K562 (cell line): ENCODE data around the gene PPP3CA. TPM values are rescaled to one million over a fixed set of nuclear protein-coding genes. Genes with fewer than 3 reads are reported as not detected.

Experiments used
- ATAC-seq: fragments of 200-7000 bp; cut with Tn5 transposase; 3 replicates; pipeline ENCODE4 v1.9.1; 2020; ENCODE audit warnings: moderate library complexity
- BruUV-seq: library from RNA; stranded (reverse); fragments of 400-500 nt; replicated peaks from 2 replicates; lab custom pipeline; 2021; lab: Mats Ljungman, UMichigan
- CTCF ChIA-PET: fragments of 300-600 bp; formaldehyde crosslinking; extraction: SDS; loops from one replicate; lab custom pipeline; 2021; ENCODE audit warnings: low intra/inter-chr PET ratio; lab: Yijun Ruan, JAX
- POLR2A ChIA-PET: fragments of 300-600, 350-650 bp; sonication (Branson Sonifier 250); formaldehyde crosslinking; extraction: SDS; loops from one replicate; lab custom pipeline; 2021; ENCODE audit warnings: antibody characterized with exemption, inconsistent platforms; lab: Yijun Ruan, JAX
- DNase-seq, 4 experiments: peaks; one replicate each; pipeline versions ENCODE4 v3.0.0 to v3.0.0-alpha.2; 2011 to 2018; ENCODE audit warnings: low spot score in 3 of 4, mixed read lengths in 3 of 4; ENCODE audit errors: extremely low read depth in 1 of 4
- FAIRE-seq: peaks from 2 replicates; lab custom pipeline; 2011; peaks lifted over from hg19 to GRCh38; lab: Jason Lieb, UNC
- H2AFZ ChIP-seq: 2 replicates; pipeline ENCODE4 v1.6.0; 2011; ENCODE audit warnings: low read depth, low read length, control low read depth, inconsistent platforms
- H3K27ac ChIP-seq: fragments of 200-600 bp; 3 replicates; pipeline ENCODE4 v1.8.0; 2011; ENCODE audit warnings: low read depth, mild to moderate bottlenecking, control low read depth, inconsistent platforms, low read length, moderate library complexity, mixed read lengths; ENCODE audit errors: extremely low read depth
- H3K27me3 ChIP-seq, 2 experiments: fragments of 300-600 bp in 1 of 2; 2 replicates in 1 of 2; 3 replicates in 1 of 2; pipeline versions ENCODE4 v1.6.0 to v1.8.0; 2011; ENCODE audit warnings: inconsistent platforms in 2 of 2, low read length in 2 of 2, mild to moderate bottlenecking in 1 of 2, mixed read lengths in 1 of 2, moderate library complexity in 1 of 2; ENCODE audit not compliant: control insufficient read depth in 2 of 2, insufficient read depth in 2 of 2
- H3K36me3 ChIP-seq: fragments of 300-600 bp; 3 replicates; pipeline ENCODE4 v1.8.0; 2011; ENCODE audit warnings: mild to moderate bottlenecking, low read length, inconsistent platforms; ENCODE audit not compliant: control insufficient read depth, insufficient read depth
- H3K4me1 ChIP-seq, 2 experiments: fragments of 200-600 bp in 1 of 2; replicated peaks in 1 of 2; 2 replicates in 1 of 2; 3 replicates in 1 of 2; pipeline versions ENCODE4 v1.5.1 to v1.8.0; 2011; ENCODE audit warnings: inconsistent platforms in 2 of 2, low read length in 2 of 2, mild to moderate bottlenecking in 1 of 2, mixed read lengths in 1 of 2, moderate library complexity in 1 of 2; ENCODE audit not compliant: control insufficient read depth in 2 of 2, insufficient read depth in 2 of 2
- H3K4me2 ChIP-seq: 2 replicates; pipeline ENCODE4 v1.6.1; 2011; ENCODE audit warnings: low read length, control low read depth, inconsistent platforms, mixed read lengths; ENCODE audit not compliant: insufficient read depth
- H3K4me3 ChIP-seq: fragments of 200-600 bp; sonication (generic), shearing (Covaris generic); 2 replicates; pipeline ENCODE4 v1.5.1; 2016; ENCODE audit warnings: control low read depth, inconsistent platforms
- H3K79me2 ChIP-seq: fragments of 200-600 bp; 3 replicates; pipeline ENCODE4 v1.8.0; 2011; ENCODE audit warnings: low read length, inconsistent platforms; ENCODE audit not compliant: control insufficient read depth, insufficient read depth
- H3K9ac ChIP-seq, 2 experiments: 2 replicates each; pipeline versions ENCODE4 v1.6.0 to v1.6.1; 2011; ENCODE audit warnings: low read depth in 2 of 2, low read length in 2 of 2, control low read depth in 1 of 2, inconsistent platforms in 1 of 2, mild to moderate bottlenecking in 1 of 2, mixed read lengths in 1 of 2; ENCODE audit not compliant: insufficient read depth in 1 of 2
- H3K9me1 ChIP-seq: one replicate; pipeline ENCODE4 v1.6.0; 2011; ENCODE audit warnings: inconsistent platforms, mild to moderate bottlenecking, low read length, moderate library complexity; ENCODE audit not compliant: control insufficient read depth, insufficient read depth
- H3K9me3 ChIP-seq: replicated peaks from 2 replicates; pipeline ENCODE4 v1.5.1; 2011; ENCODE audit warnings: low read depth, low read length, inconsistent platforms; ENCODE audit not compliant: control insufficient read depth, insufficient read depth
- H4K20me1 ChIP-seq: replicated peaks from 2 replicates; pipeline ENCODE4 v1.6.1; 2011; ENCODE audit warnings: low read length, inconsistent platforms, mixed read lengths; ENCODE audit not compliant: control insufficient read depth, insufficient read depth
- CSDE1 ChIP-seq, 2 experiments: fragments of 450-650 bp; IDR thresholded peaks; 2 replicates each; pipeline ENCODE4 v1.6.1; 2016; ENCODE audit warnings: mild to moderate bottlenecking in 1 of 2
- CXXC5 ChIP-seq: fragments of 250-450 bp; sonication (Bioruptor Pico); IDR thresholded peaks from 2 replicates; pipeline ENCODE4 v1.8.0; 2022; ENCODE audit warnings: inconsistent platforms, mild to moderate bottlenecking, moderate library complexity
- E2F4 ChIP-seq: sonication (generic); formaldehyde crosslinking; IDR thresholded peaks from 2 replicates; pipeline ENCODE4 v1.8.0; 2022; ENCODE audit warnings: mild to moderate bottlenecking, low read depth, missing genetic modification reagents
- ETV5 ChIP-seq: sonication (generic); formaldehyde crosslinking; IDR thresholded peaks from 2 replicates; pipeline ENCODE4 v1.4.0; 2020; ENCODE audit warnings: low read depth, mild to moderate bottlenecking, missing genetic modification reagents
- HMGXB4 ChIP-seq: sonication (generic); formaldehyde crosslinking; IDR thresholded peaks from 2 replicates; pipeline ENCODE4 v1.8.1; 2023; ENCODE audit warnings: mild to moderate bottlenecking, missing genetic modification reagents
- NFXL1 ChIP-seq: fragments of 450-650 bp; formaldehyde crosslinking; IDR thresholded peaks from 2 replicates; pipeline ENCODE4 v1.4.0; 2021; ENCODE audit warnings: mild to moderate bottlenecking
- PRDM10 ChIP-seq: fragments of 450-650 bp; IDR thresholded peaks from 2 replicates; pipeline ENCODE4 v1.6.1; 2018; ENCODE audit not compliant: partially characterized antibody
- RBBP5 ChIP-seq: fragments of 200-600 bp; sonication (generic); IDR thresholded peaks from 2 replicates; pipeline ENCODE4 v1.6.1; 2012; ENCODE audit warnings: borderline replicate concordance, mild to moderate bottlenecking, low read length, control low read depth, inconsistent platforms; ENCODE audit not compliant: insufficient read depth, poor library complexity, severe bottlenecking
- SPI1 ChIP-seq: IDR thresholded peaks from 2 replicates; pipeline ENCODE4 v1.6.1; 2011; ENCODE audit warnings: low read depth, low read length, control low read depth, borderline replicate concordance
- YY1 ChIP-seq, 3 experiments: IDR thresholded peaks; 2 replicates each; pipeline ENCODE4 v1.6.1; 2011; ENCODE audit warnings: low read length in 2 of 3, mild to moderate bottlenecking in 2 of 3, moderate library complexity in 2 of 3, borderline replicate concordance in 1 of 3, control low read depth in 1 of 3, low read depth in 1 of 3; ENCODE audit not compliant: insufficient read depth in 3 of 3, insufficient replicate concordance in 2 of 3, control insufficient read depth in 1 of 3, insufficient read length in 1 of 3; ENCODE audit errors: extremely low read depth in 1 of 3
- ZNF197 ChIP-seq: fragments of 200-800 bp; sonication (Bioruptor generic); IDR thresholded peaks from 2 replicates; pipeline ENCODE4 v1.6.1; 2016; ENCODE audit warnings: low read depth, missing genetic modification characterization, missing compliant biosample characterization
- ZSCAN29 ChIP-seq: fragments of 450-650 bp; IDR thresholded peaks from 2 replicates; pipeline ENCODE4 v1.6.1; 2017
- in situ Hi-C: fragments of 300-500 bp; cut with MboI; formaldehyde crosslinking; loops from 4 replicates; pipeline ENCODE4 v1.15.0; 2018; ENCODE audit warnings: inconsistent platforms, mixed read lengths
- intact Hi-C: fragments of 100-400 bp; cut with micrococcal nuclease; formaldehyde crosslinking; loops from 2 replicates; pipeline ENCODE4 v1.14.2; 2022
- polyA plus RNA-seq, 8 experiments: library from polyadenylated mRNA; depleted of rRNA in 4 of 8; stranded (reverse) in 5 of 8; unstranded in 3 of 8; fragments of >200 nt; fragmentation: Nextera tagmentation in 2 of 8; fragmentation: Illumina TruSeq in 1 of 8; extraction: Ambion mirVana in 2 of 8; extraction: Trizol in 1 of 8; gene quantifications; 2 replicates each; pipeline versions ENCODE4 v1.2.1 to v1.2.3, GENCODE V29; 2011 to 2014; ENCODE audit warnings: inconsistent platforms in 1 of 8, missing spikeins in 1 of 8
- total RNA-seq, 7 experiments: library from RNA; depleted of rRNA in 6 of 7; stranded (reverse); fragments of >200 nt in 6 of 7; fragmentation: Illumina TruSeq in 2 of 7; extraction: Trizol in 2 of 7; gene quantifications; 2 replicates each; pipeline versions ENCODE4 v1.2.1 to v1.2.3, GENCODE V29; 2011 to 2021; ENCODE audit warnings: low replicate concordance in 1 of 7

Gene PPP3CA
- total and polyA plus RNA-seq, 9 of the 15 experiments (the other 6 are each of a cell fraction or from before 2014, with no cell fraction given): 0.94 to 3.2 (median 1.6) TPM

- TF ChIP-seq E2F4 (no peak), SPI1 (no peak), PRDM10 (no peak)
Measured at GRCh38 chr4:101148551-101148950, 198.8 kb downstream of the PPP3CA start (continued).

GRCh38 chr4:101147283-101147682 lies 200.0 kb downstream of the PPP3CA start:
- no peaks in the 10 kb centered on the region for H3K4me1 ChIP-seq
- in situ Hi-C loops: no loop called here
- H4K20me1 ChIP-seq: no peaks in the 10 kb centered on the region
- no peaks in the 10 kb centered on the region for H3K27me3 ChIP-seq
- no TSS peak for BruUV-seq
- ATAC-seq (no peak), DNase-seq (no peak), FAIRE-seq (no peak)
- no peak overlapping the region for H3K4me3 ChIP-seq
- no peaks in the 10 kb centered on the region for H3K9me3 ChIP-seq
- H3K79me2 ChIP-seq: no peaks in the 10 kb centered on the region
- POLR2A ChIA-PET: no interaction called here
- no peaks in the 10 kb centered on the region for H3K9me1 ChIP-seq
- CTCF ChIA-PET: no interaction called here
- H3K4me2 ChIP-seq: no peak overlapping the region
- H3K9ac ChIP-seq: no peak overlapping the region
- no peak overlapping the region for H3K27ac ChIP-seq
- no peak for TF ChIP-seq HMGXB4 (CRISPR knock-in tag)
- TF ChIP-seq ZSCAN29: no peak
- TF ChIP-seq ZNF197 (CRISPR knock-in tag): no peak
- no peak for TF ChIP-seq YY1 (IDR thresholded peaks at IDR 0.05; ENCODE audit: borderline replicate concordance in 1 of 3, control insufficient read depth in 1 of 3, extremely low read depth in 1 of 3, insufficient read depth in 3 of 3, insufficient read length in 1 of 3, insufficient replicate concordance in 2 of 3, low read depth in 1 of 3, low read length in 2 of 3)
- no peak for TF ChIP-seq RBBP5
- no peak for TF ChIP-seq ETV5
- no peak for TF ChIP-seq CSDE1 (IDR thresholded peaks at IDR 0.05)
- TF ChIP-seq CXXC5 (CRISPR knock-in tag): no peak
- TF ChIP-seq NFXL1 (CRISPR knock-in tag): no peak
- TF ChIP-seq, all 486 proteins: peak for 0
- H2AFZ ChIP-seq: no peak overlapping the region
- intact Hi-C loops: no loop called here
- H3K36me3 ChIP-seq: no peaks in the 10 kb centered on the region
